HG03469 (cell line): ENCODE measurements around the gene PTGS1.
"Not testable (repeated sequence)": the region's sequence is repeated elsewhere in the genome, so short reads cannot be mapped to it uniquely, and the experiment has no call there.

Source experiments
- ATAC-seq: cut with Tn5 transposase; IDR thresholded peaks from one replicate; pipeline ENCODE4 v1.9.1; 2021; ENCODE audit warnings: mild to moderate bottlenecking, moderate library complexity, moderate number of reproducible peaks; ENCODE audit not compliant: unreplicated experiment

The PTGS1 gene

GRCh38 chr9:122346478-122347347 lies 24.1 kb upstream of the PTGS1 start:
- no peak for ATAC-seq

- no peak for ATAC-seq
These were observed 23.2 kb upstream of the PTGS1 start for GRCh38 chr9:122347348-122348287.

GRCh38 chr9:122348288-122348777 lies 22.5 kb upstream of the PTGS1 start:
- no peak for ATAC-seq

GRCh38 chr9:122348791-122349190 lies 22.0 kb upstream of the PTGS1 start:
- ATAC-seq = no peak

DNA sequence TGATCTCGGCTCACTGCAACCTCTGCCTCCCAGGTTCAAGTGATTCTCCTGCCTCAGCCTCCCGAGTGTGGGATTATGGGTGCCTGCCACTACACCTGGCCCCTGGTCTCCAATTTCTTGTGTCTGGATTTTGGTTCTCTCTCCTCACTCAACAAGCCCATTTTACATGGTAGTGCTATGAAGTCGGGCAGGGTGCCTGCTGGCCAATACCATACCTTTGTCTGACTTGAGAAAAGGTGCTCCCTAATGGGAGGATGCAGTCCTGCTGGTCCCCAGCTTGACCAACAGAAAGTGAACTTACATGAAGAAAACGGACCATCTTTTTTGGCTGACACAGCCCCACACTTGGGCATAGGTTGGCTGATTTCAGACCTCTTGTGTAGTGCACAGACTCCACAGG lies 21.6 kb upstream of the PTGS1 start:
- no peak for ATAC-seq

GRCh38 chr9:122350577-122351355 lies 20.1 kb upstream of the PTGS1 start:
- ATAC-seq = peak; percentile 83

DNA sequence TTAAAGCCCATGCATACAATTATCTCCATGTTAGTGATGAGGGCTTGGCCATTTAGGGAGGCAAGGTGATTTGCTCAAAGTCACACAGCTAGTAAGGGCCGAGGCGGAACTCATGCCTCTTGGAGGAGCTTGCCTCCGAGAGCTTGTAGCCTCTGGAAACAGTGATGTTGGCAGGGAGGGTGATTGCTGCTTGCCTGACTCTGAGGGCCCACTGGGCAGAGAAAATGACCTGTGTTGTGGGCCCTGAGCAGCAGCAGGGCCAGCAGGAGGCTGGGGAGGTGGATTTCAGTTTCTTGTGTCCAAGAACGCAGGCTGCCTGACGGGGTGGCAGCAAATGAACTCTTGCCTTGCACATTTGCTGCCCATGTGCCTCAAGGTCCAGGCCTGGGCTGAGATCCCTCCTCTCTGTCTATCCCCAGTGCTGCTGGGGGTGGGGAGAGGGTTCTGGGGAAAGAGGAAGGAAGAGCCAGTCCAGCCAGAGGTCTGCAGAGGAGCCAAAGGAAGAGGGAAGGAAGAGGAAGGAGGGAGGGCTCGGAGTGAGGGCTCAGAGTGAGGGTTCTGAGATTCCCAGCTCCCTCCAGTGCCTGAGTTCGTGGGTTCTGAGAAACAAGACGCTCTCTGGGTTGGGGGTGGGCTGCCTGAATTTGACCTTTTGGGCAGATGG lies 16.2 kb upstream of the PTGS1 start:
- ATAC-seq = no peak

DNA sequence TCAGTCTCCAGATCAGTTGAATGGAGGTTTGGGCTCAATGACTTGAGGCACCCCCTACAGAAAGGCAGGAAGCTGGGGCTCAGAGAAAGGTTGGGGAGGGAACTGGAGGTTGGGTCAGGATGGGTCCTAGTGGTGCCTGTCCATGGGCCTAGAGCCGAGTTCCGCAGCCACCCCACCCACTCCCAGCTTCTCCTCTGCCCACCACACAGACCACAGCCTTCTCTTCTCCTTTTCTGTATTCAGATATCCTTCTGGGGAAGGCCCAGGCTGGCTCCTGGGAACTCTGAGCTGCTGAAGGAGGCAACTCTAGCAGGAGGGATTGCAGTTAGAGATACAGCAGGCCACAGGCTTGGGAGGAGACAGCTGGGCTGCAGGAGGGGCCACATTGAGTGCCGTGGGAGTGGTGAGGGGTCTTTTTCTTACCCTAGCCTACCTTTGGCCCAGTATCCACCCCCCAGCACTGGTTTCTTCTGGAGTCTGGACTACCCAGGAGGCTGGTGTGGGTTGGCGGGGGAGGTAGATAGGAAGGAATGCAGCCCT lies 15.4 kb upstream of the PTGS1 start:
- no peak for ATAC-seq

DNA sequence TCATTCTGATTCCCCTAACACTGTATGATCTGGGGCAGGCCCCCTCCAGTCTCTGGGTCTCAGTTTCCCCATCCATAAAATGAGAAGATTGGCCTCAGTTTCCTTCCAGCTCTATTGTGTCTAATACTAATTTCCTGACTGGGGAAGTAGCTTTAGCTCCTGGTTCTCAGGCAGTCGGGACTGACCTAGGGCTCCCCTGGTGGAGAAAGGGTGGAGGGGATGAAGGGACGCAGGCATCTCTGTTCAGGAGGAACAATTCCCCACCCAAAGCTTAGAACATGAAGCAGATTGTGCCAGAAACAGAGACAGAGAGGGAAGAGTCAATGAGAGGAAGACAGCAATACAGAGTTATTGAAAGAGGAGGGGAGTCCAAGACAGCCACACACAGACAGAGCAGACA lies 14.2 kb upstream of the PTGS1 start:
- ATAC-seq = no peak

GRCh38 chr9:122360891-122361290 lies 9.9 kb upstream of the PTGS1 start:
- ATAC-seq = no peak

DNA sequence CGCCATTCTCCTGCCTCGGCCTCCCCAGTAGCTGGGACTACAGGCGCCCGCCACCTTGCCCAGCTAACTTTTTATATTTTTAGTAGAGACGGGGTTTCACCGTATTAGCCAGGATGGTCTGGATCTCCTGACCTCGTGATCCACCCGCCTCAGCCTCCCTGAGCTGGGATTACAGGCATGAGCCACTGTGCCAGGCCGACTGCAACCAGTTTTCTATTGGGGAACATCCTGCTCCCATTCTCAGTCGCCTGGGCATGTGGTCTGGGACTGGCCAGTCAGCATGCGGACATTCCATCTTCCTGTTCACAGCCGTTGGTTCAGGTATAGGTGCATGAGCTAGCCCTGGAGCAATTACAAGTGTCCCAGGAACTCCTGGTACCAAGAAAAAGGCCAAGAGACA lies 7.7 kb upstream of the PTGS1 start:
- ATAC-seq = not testable (repeated sequence)

DNA sequence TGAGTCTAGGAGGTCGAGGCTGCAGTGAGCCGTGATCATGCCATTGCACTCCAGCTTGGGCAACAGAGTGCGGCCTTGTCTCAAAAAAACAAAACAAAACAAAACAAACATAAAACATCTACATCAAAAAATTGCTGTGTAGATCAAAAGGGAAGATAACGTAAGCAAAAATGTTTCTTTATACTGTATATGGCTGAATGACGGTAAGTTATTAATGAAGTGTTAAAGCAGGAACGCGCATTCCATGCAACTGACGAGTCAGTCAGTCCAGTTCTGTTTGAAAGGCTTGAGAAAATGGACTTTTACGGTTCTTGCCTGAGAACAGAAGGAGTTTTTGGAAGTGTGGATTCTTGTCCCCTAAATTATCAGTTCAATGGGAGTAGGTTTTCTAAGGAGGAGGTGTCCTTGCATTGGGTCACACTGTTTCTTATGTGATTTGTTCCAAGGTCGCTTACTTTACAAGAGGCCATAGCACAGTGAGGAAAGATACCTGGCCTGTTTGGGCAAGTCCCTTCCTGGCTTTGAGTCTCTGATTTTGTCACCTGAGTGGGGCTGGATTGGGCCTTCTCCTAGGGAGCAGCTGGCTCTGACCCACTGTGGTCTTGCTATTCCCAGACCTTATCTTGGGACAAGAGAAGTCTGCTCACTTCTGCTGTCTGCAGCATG lies 6.6 kb upstream of the PTGS1 start:
- ATAC-seq = no peak

DNA sequence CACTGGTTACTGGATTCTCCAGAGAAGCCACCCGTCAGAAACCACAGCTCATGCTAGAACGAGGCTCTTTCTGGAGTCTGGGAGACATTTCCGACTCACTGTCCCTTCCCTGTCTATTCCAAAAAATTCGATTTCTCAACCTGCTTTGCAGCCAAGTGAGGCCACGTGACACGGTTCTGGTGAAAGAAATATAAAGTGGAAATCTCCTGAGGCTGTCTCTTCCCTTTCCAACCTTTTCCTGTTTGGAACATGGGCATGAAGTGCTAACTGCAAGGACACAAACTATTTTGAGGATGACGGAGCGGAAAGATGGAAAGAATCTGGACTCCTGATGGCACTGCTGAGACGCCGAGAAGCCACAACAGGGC lies 6.1 kb upstream of the PTGS1 start:
- ATAC-seq = no peak

GRCh38 chr9:122366074-122366660 lies 4.7 kb upstream of the PTGS1 start:
- ATAC-seq = no peak

- ATAC-seq = no peak
These were observed 3.8 kb upstream of the PTGS1 start for GRCh38 chr9:122367065-122367464.

- no peak for ATAC-seq
These were observed 2.9 kb upstream of the PTGS1 start for GRCh38 chr9:122367774-122368460.

DNA sequence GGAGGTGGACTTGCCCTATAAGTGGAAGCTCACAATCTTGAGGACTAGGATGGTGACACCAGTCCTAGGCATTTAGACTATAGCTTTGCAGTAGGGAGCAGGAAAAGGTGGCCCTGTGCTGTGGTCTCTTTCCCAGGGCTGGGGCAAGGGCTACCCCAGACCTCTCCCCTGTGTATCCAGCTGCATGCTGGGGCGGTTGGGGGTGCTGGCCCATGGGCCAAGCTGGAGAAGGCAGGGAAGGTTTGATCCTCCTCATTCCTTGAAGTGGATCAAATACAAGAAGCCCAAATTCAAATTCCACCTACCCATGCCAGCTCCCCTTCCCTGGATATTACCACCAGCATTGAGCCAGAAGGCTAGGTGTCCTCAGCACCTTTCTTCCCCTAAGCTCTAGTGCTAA lies 2.2 kb upstream of the PTGS1 start:
- no peak for ATAC-seq

DNA sequence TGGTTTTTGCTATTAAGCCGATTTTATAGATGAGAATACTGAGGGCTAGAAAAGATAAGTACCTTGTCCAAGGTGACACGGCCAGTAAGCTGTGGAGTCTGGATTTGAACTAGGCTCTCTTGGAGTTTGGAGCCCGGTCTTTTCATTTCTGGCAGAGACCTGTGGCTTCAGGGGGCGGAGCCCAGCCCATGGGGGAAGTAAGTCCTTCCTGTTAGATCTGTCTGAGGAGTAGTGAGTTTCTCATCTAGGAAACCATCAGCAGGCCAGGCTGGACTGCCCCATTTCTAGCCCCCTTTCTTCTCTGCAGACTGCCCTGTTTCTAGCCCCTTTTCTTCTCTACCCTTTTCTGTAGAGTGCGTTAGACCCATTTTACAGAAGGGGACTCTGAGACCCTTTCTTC lies 521 bp upstream of the PTGS1 start:
- no peak for ATAC-seq

DNA sequence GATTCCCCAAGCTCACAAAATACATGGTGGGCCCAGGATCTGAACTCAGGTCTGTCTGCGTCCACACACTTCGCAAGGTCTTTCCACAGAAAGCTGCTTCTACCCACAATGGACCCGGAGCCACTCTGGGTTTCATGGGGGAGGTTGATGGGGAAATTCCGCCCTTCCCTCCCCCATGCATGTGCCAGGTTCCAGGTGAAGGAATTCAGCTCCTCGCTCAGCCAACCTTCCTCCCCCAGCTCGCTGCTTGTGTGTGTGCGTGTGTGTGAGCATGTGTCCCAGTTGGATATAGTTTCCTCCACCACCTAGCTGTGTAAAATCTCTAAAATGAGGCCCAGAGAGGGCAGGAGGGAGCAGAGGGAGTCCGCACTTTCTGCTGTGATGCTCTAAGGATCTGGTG lies 1.0 kb downstream of the PTGS1 start:
- no peak for ATAC-seq
